Stomach (tissue), 4 donors: ENCODE results near the gene ARID5B.

Experiments
- POLR2A ChIP-seq, 4 donors: fragments of 450-650 bp; IDR thresholded peaks; one replicate each; pipeline ENCODE4 v1.6.1; 2016; ENCODE audit warnings: antibody characterized with exemption in 4 of 4, control low read depth in 2 of 4, mild to moderate bottlenecking in 1 of 4, moderate library complexity in 1 of 4
- POLR2AphosphoS5 ChIP-seq, 3 donors: sonication (generic); formaldehyde crosslinking; IDR thresholded peaks; one replicate each; pipeline ENCODE4 v1.6.1; 2016; ENCODE audit warnings: antibody characterized with exemption in 3 of 3
- TF ChIP-seq, protein P1 (sequence below), 7 experiments: fragments of 450-650 bp in 4 of 7; fragments of 200-600 bp in 3 of 7; sonication (generic) in 3 of 7; IDR thresholded peaks; one replicate each; pipeline ENCODE4 v1.5.1; 2016 to 2019; ENCODE audit warnings: antibody characterized with exemption in 7 of 7, control low read depth in 2 of 7, mild to moderate bottlenecking in 1 of 7

DNA sequence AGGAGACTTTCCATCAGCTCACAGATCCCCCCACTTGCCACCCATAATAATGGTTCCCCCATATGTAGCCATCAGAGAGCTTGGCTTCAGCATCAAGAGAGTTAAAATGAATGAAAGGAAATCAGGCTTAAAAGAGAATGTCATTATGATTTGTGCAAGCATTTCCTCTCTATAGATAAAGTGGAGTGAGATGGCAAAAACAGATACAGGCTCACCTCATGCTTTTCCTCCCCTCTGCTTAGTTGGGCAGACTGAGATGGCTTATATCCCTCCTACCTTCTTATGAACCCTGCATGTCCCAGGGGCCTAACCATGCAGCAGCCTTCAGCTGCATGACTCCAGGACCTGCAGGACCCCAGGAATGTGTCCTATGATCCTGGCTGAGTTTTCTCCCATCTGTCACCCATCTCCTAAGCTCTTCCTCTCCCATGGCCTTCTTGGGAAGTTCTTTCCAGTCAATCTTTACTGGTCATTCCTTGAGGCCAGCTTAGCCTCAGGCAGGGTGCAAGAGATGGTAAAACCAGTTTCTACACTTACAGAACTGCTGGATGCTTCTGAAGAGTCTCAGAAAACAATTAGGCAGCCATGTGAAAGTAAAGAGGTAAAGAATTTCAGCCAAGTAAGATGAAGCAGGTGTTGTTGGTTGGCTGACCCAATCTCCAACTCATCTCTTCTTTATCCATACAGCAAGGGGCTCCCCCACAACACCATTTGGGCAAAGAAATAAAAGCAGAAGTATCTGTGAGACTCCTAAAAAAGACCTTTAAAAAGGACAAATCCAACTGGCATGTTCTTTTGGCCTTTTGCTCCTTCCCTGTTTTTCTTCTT, 207.5 kb downstream of the ARID5B start:
- TF ChIP-seq POLR2A (IDR thresholded peaks at IDR 0.05) (no peak), POLR2AphosphoS5 (IDR thresholded peaks at IDR 0.05) (no peak)
- TF ChIP-seq, protein P1, sequence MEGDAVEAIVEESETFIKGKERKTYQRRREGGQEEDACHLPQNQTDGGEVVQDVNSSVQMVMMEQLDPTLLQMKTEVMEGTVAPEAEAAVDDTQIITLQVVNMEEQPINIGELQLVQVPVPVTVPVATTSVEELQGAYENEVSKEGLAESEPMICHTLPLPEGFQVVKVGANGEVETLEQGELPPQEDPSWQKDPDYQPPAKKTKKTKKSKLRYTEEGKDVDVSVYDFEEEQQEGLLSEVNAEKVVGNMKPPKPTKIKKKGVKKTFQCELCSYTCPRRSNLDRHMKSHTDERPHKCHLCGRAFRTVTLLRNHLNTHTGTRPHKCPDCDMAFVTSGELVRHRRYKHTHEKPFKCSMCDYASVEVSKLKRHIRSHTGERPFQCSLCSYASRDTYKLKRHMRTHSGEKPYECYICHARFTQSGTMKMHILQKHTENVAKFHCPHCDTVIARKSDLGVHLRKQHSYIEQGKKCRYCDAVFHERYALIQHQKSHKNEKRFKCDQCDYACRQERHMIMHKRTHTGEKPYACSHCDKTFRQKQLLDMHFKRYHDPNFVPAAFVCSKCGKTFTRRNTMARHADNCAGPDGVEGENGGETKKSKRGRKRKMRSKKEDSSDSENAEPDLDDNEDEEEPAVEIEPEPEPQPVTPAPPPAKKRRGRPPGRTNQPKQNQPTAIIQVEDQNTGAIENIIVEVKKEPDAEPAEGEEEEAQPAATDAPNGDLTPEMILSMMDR (IDR thresholded peaks at IDR 0.05), result no peak
